GM18508 (cell line): ENCODE data around the gene PRR29.

Experiments used
- ATAC-seq: cut with Tn5 transposase; IDR thresholded peaks from one replicate; pipeline ENCODE4 v1.9.1; 2021; ENCODE audit warnings: moderate number of reproducible peaks; ENCODE audit not compliant: insufficient read depth, unreplicated experiment

Gene PRR29

GRCh38 chr17:63998050-63998720, at the start of gene PRR29:
Gene PRR29, plus strand, starts transcription at chr17:63998351. Its CDS starts 14 bp downstream, at chr17:63998365.
- no peak for ATAC-seq

GRCh38 chr17:63948521-63948920, 49.6 kb upstream of the PRR29 start:
- no peak for ATAC-seq

- ATAC-seq: no peak
Measured at GRCh38 chr17:63949576-63950250, 48.4 kb upstream of the PRR29 start.

DNA sequence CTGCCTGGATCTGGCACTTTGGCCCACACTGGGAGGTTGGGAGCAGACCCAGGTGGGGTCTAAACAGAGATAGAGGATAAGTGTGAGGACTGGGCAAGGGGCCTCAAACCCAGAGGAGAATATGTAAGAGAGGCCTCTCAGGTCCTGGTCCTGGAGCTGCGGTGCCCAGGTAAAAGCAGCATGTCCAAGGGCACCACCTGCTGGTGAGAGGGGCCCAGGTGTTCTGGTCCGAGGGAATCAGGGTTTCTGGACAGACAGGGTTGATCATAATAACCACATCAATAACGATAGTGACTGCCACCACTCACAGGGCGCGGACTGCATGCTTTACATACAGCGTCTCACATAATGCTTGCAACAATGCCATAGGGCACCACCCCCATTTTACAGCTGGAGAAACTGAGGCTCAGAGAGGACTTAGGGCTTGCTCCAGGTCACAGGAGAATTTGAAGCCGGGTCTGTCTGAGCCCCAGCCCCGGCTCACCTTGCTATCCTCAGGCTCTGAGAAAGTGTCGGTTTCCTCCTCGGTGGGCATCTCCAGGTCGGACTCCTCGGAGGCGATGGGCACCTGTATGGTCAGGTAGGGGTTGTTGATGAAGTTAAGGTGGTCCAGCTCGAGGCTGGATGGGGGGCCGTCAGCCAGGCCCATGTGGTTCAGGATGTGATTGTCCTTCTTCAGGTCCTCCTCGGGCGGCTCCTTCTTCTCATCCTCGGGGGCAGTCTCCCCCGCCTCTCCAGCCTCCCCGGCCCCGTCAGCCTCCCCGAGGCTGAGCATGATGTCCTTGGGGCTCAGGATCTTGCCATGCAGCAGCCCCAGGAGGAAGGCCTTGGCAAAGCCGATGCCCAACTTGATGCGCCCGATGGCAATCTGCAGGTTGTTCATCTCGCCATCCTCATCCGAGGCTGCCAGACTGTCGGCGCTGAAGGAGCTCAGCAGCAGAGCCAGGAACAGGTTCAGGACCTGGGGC, 46.9 kb upstream of the PRR29 start:
- ATAC-seq: no peak

DNA sequence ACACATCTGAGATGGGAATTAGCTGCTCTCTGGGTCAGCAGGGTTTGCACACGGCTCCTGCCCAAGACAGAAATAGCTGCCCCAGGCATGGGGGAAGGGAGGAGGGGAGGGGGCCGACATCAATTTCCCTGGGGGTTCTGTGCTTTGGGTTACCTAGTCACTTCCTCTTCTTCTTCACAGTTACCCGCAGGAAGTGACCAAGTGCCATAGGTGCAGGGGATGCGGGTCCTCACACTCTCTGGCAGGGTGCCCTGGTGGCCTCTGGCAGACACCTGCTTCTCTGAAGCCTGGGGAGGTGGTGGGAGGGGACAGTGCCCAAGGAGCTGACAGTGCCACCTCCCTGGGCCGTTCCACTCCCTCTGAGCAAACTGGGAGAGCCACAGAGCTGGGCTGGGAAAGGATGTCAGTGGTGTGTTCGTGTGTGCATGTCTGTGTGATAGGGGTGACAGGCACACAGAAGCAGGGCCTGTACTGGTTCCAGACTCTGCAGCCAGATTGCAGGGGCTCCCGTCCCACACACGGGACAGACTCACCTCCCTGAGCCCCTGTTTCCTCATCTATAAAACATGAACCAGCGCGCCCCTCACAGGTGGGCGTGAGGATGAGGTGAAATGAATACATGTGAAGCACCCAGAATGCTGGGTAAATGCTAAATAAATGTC, 43.6 kb upstream of the PRR29 start:
- ATAC-seq: no peak

DNA sequence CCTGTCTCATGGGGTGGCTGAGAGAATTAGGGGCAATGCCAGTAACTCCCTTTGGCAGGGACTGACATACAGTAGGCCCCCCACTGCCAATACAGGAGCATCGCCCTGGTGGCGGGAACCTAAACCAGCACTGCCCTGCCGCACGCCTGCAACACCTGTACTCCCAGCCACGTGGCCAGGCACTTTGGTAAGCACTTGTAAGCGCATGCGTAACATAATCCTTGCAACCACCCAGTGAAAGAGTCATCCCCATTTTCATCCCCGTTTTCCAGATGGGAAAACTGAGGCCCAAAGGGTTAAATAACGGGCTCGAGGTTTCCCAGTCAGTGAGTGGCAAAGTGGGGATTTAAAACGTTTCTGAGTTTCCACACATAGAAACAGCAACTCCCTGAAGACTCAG, 42.9 kb upstream of the PRR29 start:
- ATAC-seq: no peak

DNA sequence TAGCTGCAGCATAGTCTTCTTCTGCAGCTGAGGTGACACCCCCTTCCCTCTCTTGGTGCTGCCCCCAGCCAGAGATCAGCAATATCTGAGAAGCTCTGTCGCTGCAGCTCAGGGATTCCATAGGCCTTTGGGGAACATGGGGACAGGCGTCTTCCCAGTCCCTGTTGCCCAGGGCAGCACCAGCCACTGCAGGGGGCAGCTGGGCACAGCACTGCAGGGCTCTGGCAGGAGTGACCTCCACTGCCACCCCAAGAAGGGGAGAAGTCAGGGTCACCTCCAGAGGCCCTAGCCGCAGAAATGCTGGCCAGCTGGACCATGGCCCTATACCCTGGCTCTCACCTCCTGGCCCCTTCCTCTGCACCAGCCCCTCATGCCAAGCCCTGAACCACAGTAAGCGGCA, 42.4 kb upstream of the PRR29 start:
- ATAC-seq: no peak

DNA sequence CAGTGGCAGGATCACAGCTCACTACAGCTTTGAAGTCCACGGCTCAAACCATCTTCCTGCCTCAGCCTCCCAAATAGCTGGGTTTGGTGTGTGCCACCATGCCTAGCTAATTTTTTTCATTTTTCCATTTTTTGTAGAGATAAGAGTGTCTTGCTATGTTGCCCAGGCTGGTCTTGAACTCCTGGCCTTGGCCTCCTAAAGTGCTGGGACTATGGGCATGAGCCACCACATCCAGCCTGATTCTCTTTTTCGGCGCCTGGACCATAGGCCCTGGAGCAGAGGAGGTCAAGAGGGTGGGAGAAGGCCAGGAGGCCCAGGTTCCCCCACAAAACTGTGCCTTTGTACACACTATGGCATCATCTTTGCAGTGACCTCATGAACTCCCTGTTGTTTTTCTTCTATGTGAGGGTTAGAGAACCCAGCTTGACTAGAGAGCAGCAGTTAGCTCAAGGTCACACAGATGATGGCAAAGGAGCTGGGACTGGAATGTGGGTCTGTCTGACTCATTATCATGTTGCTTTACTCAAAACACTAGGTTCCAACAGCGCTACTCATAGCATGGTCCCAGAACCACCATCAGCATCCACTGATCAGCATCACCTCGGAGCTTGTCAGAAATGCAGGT, 41.7 kb upstream of the PRR29 start:
- no peak for ATAC-seq

- no peak for ATAC-seq
Measured at GRCh38 chr17:63960006-63960405, 38.1 kb upstream of the PRR29 start.

DNA sequence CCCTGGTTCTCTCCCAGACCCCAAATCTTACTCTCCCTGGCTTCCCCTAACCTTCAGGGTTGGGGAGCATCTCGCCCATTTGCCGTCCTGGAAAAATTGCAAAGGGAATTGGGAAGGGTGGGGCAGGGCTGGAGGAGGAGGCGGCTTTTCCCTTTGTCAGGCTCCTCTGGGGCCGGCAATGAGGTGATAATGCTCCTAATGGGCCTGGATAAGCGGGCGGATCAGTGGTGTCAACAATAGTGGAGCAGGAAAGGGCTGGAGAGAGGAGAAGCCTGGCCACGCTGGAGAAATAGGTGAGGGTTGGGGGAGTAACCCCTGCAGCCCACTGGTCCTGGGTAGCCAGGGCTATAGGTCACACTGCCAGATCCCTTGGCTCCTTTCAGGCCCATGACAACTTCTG, 37.7 kb upstream of the PRR29 start:
- ATAC-seq: no peak

GRCh38 chr17:63961355-63962212, 36.6 kb upstream of the PRR29 start:
- no peak for ATAC-seq

DNA sequence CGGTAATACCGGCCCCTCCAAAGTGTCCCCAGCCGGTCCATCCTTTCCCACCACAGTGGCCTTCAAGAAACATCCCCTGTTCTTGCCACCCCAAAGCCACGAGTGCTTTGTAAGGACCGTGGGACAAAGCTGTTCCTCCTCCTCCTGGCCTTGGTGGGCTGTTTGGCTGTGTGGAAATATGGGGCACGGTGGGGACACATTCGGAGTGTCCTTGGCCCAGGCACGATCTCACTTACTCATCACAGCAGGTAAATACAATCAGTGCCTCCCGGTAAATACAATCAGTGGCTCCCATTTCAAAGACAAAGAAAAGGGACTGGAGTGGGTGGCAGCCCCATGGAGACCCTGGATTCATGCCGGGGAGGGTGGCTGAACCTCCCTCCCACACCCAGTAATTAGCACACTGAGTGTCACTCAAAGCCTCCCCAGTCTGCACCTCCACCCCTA, 35.8 kb upstream of the PRR29 start:
- ATAC-seq: no peak

DNA sequence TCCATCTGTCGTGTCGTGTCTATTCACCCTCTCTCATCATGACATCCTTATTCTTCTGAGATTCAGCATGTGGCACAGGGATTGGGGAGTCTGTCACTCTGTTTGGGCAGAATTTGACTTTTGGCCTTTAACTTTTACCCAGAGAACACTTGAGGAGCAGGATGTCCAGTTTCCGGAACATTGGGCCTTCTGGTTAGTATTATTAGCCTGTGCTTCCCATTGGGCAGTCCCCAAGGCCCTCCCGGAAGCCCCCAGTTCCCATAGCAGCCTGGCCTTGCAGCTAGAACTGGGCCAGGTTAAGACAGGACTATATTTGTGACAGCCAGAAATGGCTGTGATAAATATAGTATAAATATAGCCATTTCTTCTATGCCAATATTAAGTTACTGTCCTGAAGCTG, 35.0 kb upstream of the PRR29 start:
- no peak for ATAC-seq

DNA sequence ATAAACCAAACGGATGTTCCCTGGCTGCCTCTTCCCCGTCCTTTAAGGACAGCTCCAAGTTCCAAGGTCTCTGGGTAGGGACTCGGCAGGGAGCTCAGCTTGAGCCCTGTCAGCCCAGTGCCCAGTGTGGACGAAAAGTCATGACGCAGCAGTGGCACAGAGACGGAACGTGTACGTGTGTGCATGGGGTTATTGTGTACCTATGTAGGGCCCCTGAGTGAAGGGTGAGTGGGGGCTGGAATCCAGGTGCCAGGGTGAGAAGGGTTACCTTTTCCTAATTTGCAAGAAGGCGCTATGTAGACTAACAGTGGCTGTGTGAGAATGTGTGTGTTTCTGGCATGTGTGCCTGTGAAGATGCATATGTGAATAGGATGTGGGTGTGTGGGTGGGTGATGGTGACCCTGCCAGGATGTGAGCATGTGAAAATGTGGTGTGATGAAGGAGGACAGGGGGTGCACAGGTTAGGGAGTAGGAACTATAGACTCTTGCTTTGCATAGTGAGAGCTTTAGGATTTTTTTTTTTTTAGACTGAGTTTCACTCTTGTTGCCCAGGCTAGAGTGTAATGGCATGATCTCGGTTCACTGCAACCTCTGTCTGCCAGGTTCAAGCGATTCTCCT, 31.4 kb upstream of the PRR29 start:
- no peak for ATAC-seq

DNA sequence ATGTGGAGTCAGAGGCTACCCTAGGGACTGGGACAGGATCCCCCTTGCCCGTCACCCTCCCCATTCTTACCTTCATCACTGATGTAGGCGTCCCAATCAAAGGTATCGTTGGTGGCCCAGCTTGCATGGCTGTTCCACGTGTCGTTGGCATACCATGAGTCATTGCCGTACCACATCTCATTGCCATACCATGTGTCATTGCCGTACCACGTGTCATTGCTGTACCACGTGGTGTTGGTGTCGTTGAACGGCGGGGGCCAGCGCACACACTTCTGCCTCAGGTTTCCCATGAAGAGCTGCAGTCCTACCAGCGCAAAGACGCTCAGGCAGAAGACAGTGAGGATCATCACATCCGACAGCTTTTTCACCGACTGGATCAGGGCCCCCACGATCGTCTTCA, 30.2 kb upstream of the PRR29 start:
- ATAC-seq: no peak

DNA sequence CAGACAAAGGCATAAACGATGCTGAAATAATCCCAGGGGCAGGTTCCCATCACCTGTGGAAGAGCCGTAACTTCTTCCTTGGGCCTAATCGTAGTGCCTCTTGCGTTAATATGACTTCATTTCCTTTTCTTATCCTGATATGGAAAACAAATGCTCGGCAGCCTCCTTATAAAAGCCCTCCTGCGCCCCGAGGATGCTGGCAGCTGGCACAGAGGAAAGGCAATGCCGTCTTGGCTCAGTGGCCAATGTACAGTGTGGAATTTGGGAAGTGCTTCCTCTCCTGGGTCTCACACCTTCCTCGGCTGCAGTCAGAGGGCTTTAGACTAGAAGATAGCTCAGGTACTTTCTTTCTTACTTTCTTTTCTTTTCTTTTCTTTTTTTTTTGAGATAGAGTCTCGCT, 28.9 kb upstream of the PRR29 start:
- no peak for ATAC-seq

DNA sequence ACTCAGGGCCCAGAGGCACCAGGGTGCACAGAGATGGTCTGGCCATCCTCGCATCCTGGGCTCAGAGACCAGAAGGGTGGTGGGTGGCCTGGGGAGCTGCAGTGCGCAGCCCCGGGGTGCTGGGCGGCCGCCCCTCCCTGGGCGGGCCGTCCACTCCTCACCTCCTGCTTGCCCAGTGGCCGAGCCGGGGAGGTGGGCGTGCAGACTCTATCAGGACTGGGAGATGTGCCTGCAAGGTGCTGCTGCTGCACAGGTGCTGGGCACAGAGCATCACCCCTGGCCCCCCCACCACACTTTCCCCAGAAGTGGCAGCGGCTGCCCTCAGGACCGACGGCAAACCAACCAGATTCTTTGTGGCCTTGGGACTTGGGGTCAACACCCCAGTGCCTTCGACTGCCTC, 25.4 kb upstream of the PRR29 start, which contains the start of gene SCN4A:
SCN4A (minus strand) TSS at position 123 of the 400 bp plus-strand sequence; CDS start at position 46, 77 bp downstream.
- no peak for ATAC-seq

DNA sequence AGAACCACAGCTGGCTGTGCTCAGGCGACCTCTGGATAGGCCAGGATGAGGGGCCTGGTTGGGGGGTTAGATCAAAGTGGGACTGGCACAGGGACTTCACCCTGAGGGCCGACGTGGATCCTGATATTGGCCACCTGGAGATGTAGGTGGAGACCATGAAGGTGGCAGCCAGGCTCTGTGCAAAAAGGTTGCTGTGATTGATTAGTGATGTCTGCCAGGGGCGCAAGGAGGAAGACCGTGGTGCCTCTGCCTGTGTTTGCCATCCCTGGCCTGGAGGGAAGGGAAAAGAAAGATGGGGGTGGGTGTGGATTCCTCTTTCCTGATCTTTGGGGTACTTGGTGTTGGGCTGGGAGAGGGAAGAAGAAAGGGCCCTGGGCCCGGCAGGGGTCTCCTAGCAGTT, 24.9 kb upstream of the PRR29 start:
- ATAC-seq: no peak
